Stimulated activated CD8-positive, alpha-beta memory T cell treated with anti-CD3 and anti-CD28 coated beads, Interleukin-15, amount 100 ng/mL, for 24 hours (primary cell): ENCODE results near the gene GPATCH1.
A peak's percentile ranks its signal among the peaks of the same experiment; 100 is the strongest.

Experiments
- DNase-seq: peaks from one replicate; pipeline ENCODE4 v3.0.0-alpha.2; 2020; ENCODE audit warnings: low read depth

GPATCH1 gene

GRCh38 chr19:33063356-33063752, 17.6 kb upstream of the GPATCH1 start:
- no peak for DNase-seq

GRCh38 chr19:33063753-33064457, 17.1 kb upstream of the GPATCH1 start:
- DNase-seq = no peak

DNA sequence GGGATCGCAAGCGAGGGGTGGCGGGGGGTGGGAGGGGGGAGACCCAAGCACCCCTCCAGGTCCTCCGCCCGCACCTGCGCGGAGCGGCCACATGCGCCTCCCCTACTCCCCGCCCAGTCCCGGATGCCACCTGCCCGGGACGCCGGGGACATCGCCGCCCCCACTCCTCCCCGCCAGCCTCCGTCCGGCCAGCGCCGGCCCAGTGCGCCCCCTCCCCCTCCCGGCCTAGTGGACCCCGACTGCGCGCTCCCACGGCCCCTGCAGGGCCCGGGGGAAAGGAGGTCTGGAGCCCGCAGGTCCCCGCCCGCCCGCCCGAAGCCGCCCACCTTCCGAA, 16.6 kb upstream of the GPATCH1 start:
- peak; percentile 1 for DNase-seq

GRCh38 chr19:33064792-33065550, 16.0 kb upstream of the GPATCH1 start, which contains the start of gene RHPN2:
RHPN2 (minus strand) TSS chr19:33064888; CDS start chr19:33064852, 36 bp downstream.
- peak; percentile 26 for DNase-seq

DNA sequence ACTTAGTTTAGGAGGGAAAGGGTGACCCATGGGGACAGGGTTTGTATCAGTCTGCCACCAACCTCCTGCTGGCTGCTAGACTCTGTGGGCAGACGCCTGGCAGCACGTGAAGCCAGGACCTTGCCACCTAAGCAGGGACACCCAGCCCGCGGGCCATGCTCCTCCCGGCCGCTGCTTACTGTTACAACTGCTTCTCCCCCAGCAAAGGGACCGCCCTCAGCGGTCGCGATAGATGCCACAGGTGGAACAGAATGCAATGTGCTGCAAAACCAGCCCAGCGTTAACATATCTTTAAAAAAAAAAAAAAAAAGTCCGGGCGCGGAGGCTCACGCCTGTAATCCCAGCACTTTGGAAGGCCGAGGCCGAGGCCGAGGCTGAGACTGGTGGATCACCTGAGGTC, 14.4 kb upstream of the GPATCH1 start:
- no peak for DNase-seq

- no peak for DNase-seq
Measured at GRCh38 chr19:33067121-33067520, 13.9 kb upstream of the GPATCH1 start.

- no peak for DNase-seq
Measured at GRCh38 chr19:33071887-33072286, 9.1 kb upstream of the GPATCH1 start.

- no peak for DNase-seq
Measured at GRCh38 chr19:33075519-33075918, 5.5 kb upstream of the GPATCH1 start.

DNA sequence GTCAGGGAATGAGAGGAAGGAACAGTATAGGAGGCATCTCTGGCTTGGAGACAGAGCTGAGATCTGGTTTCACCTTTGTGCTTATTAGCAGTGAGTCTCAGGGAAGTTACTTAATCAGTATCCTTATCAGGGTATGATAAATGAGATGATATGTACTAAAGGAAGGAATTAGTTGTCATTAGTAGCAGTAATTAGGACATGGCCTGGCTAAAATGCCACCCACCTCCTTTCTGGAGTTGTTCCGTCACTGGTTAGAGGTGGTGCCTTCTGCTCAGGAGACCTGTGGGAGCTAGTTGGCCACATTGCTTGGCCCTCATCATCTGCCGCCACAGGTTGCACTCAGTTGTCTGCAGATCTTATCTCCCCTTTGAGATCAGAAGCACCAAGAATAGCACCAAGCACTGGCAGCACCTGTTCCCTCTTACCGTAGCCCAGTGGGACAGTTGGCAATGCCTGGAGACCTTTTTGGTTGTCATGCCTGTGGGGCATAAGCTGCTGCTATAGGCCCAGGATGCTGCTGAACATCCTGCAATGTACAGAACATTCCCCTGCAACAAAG, 4.7 kb downstream of the GPATCH1 start:
- no peak for DNase-seq

GRCh38 chr19:33086955-33087354, 6.0 kb downstream of the GPATCH1 start:
- DNase-seq = no peak

DNA sequence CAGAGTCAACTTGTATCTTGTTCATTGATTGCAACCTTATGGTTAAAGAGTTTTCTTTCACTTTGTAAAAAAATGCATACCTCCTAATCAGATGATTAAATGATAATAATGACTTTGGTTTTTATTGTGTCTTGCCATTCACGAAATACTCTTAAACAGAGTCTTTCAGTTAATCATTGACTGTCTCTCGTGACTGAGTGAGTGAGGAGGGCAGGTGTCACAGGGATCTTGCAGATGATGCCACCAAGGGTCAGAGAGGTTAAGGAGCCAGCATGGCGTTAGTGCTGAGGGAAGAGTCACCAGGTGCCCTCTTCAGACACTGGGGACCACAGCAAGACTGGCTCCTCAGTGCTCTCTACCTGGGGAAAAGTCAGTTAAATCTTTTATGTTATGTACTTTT, 8.0 kb downstream of the GPATCH1 start:
- no peak for DNase-seq

DNA sequence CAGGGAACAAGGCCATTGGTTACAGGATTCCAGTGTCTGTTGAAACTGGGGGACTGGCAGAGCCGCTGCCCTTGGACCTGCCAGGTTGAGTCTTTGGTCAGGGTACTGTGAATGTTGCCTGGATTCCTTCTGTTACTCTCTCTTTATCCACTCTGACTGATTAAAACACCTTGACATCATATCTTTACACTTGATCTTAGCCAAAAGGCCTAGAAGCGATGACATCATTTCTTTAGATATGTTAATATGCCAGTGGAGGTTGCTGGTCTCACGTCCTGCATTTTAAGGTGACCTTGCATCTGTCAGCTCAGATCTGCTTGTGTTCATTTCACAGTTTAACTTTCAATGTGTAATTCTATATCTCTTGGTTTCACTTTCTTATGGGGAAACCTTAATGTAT, 9.2 kb downstream of the GPATCH1 start:
- no peak for DNase-seq

DNA sequence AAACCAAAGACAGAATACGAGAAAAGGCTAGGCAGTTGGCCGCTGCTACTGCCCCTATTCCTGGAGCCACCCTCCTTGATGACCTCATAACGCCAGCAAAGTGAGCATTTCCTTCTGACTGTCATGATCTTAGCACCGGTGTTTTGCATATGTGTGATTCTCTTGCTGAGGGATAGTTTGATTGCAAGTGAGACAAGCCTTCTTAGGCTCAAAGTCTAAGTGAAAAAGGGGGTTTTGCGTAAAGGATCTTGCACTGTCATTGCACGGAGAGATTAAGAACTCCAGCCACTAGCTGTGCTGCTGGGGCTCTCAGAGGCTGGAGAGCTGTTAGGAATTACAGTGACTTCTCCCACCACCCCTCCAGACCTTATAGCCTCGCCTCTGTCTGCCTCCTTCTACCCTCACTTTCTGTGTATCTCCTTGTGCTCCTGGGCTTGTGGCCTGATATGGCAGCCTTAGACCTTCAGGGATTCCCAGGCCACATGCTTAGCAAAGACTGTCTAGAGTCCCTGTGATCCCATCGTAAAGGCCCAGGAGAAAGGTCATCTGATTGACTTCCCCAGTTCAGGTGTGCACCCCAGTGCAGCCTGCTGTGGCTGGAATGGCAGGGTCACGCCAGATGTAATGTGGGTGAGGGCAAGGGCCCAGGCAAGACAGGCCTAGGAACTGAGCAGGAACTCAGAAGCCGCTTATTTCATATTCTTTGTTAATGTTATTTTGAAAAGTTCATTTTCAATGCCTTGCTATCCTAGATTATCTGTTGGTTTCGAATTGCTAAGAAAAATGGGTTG, 12.6 kb downstream of the GPATCH1 start:
- no peak for DNase-seq

DNA sequence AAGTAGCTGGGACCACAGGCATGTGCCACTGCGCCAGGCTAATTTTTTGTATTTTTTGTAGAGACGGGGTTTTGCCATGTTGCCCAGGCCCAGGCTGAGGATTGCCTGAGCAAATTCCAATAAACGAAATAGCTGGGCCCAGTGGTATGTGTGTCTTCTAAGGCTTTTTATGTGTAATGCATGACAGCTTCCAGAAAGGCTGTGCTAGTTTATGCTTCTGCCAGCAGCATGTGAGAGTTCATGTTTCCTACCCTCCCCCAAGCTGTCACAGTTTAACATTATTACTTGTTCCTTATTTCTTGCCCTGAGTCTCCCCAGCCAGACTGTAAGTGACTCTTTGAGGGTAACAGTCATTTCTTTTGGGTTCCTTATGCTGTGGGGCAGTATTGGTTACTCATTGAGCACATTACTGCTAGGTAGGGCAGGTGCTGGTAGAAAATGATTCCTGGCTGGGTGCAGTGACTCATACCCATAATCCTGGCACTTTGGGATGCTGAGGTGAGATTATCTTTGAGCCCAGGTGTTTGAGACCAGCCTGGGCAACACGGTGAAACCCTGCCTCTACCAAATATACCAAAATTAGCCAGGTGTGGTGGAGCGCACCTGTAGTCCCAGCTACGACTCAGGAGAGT, 13.6 kb downstream of the GPATCH1 start:
- no peak for DNase-seq

DNA sequence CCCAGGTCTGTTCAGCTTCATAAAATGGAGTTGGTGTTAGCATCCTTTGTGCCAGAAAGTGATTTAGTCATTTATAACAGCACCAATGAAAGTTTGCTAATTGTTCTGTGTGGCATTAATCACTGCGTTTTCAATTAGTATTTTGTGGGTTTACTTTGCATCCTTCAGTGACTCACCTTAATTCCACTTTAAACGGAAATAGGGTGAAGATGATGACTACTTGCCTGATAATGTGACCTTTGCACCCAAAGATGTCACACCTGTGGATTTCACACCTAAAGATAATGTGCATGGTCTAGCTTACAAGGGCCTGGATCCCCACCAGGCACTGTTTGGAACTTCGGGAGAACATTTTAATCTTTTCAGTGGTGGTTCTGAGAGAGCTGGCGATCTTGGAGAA, 15.0 kb downstream of the GPATCH1 start:
- no peak for DNase-seq

DNA sequence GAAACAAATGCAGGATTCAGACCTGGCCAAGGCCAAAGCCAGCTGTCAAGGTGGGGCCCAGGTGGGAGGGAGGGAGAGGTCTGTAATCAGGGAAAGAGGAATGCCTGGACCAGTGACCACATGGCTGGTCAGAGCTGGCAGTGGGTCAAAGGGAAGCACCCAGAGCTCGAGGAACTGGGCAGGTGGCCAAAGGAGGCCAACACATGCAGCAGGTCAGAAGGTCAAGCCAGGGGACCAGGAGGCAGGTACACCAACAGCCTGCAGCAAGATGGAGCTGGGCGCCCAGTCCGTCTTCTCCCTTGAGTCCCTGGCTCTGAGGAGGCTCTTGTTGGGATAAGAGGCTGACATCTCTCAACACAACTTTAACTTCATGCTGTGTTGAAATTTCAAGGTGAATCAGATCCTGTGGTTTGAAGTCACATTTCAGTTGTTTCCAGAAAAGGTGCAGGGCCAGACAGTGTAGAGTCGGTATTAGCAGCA, 17.1 kb downstream of the GPATCH1 start:
- no peak for DNase-seq

- DNase-seq = no peak
Measured at GRCh38 chr19:33100894-33101644, 20.1 kb downstream of the GPATCH1 start.

GRCh38 chr19:33102893-33103292, 21.9 kb downstream of the GPATCH1 start:
- no peak for DNase-seq

DNA sequence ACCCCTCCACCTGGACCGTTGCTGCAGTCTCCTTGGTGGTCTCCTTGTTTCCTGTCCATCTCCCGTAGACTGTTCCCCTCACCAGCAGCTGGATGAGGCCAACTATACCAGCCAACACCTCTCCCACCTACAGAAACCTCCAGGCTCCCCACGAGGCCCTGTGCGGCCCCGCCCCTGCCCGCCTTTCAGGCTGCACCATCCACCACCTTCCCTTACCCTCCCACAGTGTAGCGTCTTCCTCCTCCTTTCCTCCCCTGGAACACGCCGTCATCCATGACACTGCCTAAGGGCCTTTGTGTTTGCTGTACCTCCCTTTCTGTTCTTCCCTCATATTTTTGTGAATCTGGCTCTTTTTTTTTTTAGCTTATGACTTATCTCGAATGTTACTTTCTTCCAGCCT, 27.2 kb downstream of the GPATCH1 start:
- no peak for DNase-seq

GRCh38 chr19:33110137-33110910, 29.3 kb downstream of the GPATCH1 start:
- DNase-seq = no peak
